GM04503 (cell line): ENCODE data around the gene PLEKHB1.

Source experiments
- DNase-seq: peaks from one replicate; pipeline ENCODE4 v3.0.0-alpha.2; 2012; ENCODE audit warnings: low read depth

Gene PLEKHB1

DNA sequence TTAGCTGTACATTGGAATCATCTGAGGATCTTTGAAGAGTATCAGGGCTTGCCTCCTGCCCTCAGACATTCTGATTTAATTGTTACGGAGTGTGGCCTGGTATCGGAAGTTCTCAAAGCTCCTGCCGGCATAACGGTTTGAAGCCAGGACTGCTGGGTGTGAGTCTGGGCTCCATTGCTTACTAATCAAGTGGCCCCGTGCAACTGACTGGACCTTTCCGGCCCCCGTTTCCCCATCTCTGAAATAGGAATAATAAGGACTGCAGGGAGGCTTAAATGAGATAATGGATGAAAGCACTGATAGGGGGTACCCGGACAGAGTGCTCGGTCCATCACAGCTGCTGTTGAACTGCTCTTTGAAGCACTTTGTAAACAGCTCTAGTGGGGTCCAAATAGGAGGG lies 1.7 kb downstream of the PLEKHB1 start:
- no peak for DNase-seq

DNA sequence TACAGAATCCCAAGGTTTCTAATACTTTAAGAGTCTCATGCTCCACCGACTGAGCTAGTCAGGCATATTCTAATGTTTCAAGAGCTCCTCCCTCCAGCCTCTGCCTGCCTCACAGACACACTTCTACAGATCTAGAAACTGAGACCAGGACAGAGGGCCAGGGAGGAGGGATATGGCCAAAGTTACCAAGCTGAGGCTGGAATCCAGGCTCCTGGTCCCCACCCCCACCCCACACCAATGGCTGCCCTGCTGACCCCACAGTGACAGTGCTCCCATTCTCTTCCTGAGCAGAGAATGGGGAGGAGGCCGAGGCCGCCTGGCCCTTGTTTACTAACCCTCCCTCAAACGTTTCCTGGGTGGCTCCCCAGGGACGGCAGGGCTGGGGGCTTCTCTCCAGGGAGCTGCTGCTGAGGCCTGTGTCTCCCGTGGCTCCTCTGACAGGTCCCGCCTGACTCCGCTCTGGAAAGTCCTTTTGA lies 2.2 kb downstream of the PLEKHB1 start:
- DNase-seq = no peak

DNA sequence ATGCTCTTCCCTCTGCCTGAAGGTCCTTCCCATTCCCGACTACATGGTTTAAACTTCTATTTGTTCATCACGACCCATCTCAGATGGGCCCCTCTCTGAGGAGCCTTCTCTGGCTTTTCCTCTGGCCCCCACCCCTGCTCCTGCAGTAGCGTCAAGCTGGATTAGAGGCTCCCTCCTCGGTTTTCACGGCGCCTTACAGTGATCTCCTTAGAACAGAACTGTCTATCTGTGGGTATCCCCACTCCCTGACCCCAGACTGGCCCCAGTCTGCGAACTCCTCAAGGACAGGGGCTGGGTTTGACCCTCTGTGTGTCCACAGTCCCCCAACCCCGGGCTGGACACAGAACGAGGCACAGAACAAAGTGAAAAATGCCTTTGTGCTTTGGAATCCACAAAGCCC lies 2.8 kb downstream of the PLEKHB1 start:
- DNase-seq = no peak

DNA sequence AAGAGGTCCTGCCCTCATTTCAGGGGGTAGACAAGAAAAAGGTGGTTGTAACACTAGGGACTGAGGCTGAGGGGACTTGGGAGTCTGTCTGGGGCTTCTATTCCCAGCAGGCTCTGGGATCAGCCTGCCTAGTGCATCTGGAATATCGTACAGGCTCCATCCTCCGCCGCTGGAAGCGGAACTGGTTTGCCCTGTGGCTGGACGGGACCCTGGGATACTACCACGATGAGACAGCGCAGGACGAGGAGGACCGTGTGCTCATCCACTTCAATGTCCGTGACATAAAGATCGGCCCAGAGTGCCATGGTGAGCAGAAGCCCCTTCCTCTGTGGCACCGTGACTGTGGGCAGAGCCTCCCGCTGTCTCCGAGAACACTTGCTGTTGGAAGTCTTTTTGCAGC lies 4.0 kb downstream of the PLEKHB1 start:
- DNase-seq = no peak

DNA sequence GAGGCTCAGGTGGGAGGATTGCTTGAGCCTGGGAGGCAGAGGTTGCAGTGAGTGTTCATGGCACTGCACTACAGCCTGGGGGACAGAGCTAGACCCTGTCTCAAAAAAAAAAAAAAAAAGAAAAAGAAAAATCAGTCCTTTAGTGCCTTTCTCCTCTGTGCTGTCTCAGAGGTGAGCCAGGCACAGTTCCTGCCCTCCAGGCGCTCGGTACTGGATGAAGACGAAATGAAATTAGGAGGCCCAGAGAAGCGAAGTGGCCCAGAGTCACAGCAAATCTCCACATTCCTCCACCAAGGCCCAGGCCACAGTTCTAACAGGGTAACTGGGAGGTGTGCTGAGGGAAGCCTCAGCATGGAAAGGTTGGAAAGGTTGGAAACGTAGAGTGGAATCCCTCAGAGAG lies 4.9 kb downstream of the PLEKHB1 start:
- no peak for DNase-seq

DNA sequence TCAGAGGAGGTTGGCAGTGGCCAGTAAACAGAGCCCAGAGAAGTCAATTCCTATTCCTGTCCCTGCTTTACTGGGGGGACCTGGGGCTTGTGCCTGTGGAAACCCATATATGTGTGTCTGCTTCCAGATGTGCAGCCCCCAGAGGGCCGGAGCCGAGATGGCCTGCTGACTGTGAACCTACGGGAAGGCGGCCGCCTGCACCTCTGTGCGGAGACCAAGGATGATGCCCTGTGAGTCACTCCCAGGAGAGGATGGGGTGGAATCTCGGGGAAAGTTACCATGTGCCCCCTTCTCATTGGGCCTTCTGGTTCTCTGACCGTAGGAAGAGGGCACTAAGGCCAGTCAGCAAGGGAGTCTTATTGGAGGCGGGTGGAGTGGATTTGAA lies 5.3 kb downstream of the PLEKHB1 start:
- no peak for DNase-seq

DNA sequence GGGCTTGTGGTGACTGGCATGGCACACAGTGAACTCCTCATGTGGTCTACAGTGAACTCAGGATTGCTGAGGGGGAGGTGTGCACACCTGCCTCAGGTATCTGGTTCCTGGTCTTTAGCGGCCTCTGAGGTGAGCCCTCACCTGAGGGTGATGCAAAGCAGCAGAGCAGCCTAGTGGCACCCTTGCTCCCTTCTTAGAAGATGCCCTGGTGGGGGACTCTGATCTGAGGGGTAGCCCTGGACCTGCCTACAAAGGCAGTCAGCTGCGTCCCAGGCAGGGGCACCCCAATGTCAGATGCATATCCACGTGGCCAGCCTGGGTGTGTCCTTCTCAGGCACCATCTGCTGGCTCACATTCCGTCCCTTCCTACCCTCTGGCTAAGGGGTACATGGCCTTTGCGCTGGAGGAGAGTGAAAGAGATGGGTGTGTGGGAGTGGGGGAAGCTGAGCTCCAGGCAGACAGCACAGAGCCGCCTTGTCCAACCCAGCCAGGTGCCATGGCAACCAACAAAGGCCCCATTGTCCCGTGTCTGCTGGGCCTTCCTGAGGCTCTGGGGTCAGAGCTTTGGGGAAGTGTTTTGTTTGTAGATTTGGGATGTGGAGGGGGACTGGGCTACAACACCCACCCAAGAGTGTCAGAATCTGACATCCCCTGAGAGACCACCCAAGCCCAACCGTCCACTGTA lies 5.8 kb downstream of the PLEKHB1 start:
- no peak for DNase-seq

DNA sequence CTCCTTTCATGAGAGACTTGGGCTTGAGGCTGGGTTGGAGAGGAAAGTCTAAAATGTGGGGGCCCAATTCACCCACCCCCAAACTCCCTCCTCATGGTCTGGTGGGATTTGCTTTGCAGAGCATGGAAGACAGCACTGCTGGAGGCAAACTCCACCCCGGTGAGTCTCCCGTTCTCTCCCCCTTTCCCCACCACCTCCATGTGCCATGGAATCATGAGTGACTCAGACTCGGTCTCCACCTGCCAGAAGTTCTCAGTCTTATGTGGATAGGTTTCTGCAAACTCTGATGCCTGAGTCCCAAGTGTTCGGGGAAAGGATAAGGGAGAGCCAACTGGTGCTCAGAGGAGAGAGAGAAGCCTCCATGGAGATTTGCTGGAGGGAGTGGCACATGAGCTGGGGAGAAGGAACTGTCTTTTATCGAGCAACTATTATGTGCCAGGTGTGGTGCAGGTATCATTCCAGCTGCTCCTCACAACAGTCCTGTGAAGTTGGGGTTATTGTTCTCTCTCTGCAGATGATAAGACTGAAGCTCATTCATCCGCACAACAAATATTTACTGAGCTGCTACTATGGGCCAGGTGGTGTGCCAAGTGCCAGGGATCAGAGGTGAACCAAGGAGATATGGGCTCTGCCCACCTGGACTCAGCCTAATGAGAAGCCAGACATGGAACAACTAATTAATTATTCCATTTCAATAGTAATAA lies 6.6 kb downstream of the PLEKHB1 start:
- no peak for DNase-seq

DNA sequence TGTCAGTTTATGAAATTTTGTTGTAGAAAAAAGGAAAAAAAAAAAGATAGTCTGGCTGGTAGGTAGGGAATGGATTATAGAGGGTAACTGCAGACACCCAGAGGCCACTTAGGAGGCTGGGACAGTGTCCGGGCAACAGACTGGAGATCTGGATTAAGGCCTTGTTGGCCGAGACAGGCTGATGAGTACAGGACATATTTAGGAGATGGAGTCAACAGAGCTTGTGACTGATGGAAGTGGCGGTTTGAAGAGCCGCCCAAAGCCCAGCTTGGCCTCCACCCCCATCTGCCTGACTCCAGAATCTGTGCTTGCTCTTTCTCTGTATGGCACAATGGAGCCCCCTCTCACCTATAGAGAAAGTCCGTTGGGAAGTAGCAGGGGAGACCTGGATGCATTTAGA lies 7.6 kb downstream of the PLEKHB1 start:
- DNase-seq = no peak

DNA sequence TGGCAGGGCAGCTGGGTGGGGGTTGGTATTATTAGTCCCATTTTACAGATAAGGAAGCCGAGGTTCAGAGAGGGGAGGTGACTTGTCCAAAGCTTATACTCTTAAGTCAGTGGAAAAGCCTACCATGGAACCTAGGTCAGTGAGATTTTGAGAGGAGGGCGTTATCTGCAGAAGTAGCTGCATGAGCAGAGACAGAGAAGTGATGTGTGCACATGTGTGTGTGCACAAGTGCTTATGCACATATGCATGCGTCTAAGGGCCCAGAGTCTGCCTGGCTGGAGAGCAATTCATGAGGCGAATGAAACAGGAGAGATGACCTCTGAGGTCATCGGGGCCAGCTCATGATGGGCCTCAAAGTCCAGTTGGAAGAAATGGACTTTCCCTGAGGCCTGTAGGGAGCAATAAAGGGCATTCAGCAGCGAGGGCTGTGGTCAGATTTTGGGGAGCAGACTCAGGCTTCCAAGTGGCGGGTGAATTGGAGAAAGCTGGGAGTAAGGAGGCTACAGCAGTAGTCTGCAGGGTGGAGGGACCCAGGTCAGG lies 8.2 kb downstream of the PLEKHB1 start:
- no peak for DNase-seq

DNA sequence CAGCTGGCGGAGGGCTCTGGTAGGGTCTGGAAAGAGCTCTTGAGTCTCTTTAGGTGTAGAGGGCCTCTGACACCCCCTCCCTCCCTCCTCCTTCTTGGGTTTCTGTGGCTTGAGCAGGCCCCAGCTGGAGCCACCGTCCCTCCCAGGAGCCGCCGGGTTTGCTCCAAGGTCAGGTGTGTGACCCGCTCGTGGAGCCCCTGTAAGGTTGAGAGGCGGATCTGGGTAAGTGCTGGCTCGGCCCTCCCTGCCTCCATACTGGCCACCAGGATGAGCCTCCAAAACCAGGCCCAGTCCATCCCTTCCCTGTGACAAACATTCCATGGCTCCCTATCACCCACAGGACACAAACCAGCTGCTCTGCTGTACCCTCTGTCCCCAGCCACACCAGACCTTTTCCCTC lies 9.3 kb downstream of the PLEKHB1 start:
- no peak for DNase-seq

DNA sequence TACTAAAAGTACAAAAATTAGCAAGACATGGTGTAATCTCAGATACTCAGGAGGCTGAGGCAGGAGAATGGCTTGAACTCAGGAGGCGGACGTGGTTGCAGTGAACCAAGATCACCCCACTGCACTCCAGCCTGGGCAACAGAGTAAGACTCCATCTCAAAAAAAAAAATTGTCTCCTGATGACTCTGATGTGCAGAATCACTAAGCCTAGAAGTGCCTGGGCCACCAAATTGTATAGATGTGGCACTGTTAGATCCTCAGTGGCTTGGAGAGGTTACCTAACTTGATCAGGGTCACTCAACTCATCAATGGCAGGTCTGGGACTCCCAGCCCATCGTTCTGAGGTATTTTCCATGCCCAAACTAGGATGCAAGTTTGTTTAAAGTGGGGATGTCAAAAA lies 10.6 kb downstream of the PLEKHB1 start:
- no peak for DNase-seq

DNA sequence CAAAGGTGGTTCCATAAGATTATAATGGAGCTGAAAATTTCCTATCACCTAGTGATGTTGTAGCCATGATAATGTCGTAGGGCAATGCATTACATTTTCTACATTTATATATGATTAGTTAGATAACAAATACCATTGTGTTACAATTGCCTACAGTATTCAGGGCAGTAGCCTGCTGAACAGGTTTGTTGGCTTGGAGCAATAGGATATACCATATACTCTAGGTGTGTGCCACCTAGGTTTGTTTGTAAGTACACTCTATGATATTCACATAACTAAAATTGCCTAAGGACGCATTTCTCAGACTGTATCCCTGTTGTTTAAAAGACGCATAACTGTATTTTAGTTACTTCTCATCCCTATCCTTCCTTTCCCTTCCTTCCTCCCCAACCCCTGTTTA lies 13.6 kb downstream of the PLEKHB1 start:
- no peak for DNase-seq

DNA sequence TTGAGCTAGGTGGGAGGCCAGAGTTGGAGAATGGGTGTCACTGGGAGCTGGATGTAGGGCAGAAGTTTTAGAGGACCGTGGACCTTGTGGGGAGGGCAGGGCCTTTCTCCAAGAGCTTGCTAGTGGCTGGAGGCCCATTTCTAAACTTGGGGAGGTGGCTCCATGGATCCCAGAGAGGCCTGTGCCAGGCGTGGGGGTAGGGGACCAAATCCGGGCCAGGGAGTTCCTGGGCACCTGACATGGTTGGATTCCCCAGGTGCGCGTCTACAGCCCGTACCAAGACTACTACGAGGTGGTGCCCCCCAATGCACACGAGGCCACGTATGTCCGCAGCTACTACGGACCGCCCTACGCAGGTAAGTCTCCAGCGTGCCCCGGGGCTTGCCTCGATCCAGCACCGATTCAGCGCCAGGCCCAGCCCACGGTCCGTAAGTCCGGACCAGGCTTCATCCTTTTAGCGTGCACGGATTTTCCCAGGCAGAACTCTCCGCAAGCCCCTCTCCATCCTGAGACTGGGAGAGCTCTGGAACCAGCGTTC lies 14.2 kb downstream of the PLEKHB1 start:
- DNase-seq = no peak

DNA sequence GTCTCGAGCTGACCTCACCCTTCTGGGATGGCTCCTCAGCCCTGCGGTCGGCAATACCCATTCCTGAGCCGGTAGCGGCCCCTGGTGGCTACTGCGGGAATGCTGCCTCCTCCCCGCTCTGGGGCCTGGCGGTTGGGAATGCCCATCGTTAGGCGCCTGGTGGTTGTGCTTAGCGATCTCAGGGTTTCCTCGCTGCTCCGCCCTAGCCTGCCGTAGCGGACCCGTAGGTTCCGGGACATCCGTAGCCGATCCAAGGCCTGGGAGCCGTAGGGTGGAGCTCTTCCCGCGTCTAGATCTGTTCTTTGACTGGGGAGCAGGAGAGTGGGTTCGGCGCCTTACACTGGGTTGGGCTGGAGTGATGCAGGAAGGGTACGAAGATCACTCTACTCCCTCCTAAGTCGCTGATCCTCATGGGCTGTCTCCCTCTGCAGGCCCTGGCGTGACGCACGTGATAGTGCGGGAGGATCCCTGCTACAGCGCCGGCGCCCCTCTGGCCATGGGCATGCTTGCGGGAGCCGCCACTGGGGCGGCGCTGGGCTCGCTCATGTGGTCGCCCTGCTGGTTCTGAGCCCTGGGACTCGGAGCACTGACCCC lies 14.8 kb downstream of the PLEKHB1 start:
- peak; percentile 39 for DNase-seq

DNA sequence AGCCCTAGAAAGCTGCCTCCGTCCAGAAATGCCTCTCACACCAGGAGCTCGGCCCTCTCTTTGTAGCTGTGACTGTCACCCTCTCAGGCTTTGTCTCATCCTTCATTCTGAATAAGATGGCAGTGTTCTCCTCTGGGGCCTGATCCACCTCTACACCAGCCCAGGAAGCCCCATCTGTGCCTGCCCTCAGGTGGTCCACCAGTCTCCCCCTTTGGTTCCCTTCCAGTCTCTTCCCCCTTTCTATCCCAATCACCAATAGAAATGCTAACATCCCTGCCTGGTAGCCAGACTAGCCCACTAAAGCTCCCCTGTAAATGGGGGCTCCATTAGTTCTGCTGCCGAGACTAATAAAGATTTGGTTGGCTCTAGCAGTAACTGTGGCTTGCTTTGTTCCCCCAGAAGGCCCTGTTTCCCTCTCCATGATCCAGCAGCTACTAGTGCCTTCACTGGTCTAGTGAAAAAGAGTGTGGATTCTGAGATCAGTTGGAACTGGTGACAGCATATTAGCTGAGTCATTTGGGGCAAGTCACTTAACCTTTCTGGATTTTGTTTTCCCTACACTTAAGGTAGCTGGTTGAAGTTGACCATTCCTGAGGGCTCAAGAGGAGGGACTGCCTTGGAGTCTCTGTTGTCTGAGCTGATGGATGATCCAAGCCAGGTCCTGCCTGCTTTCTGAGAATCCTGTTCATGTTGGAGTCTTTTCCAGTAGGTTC lies 16.2 kb downstream of the PLEKHB1 start:
- DNase-seq = no peak

DNA sequence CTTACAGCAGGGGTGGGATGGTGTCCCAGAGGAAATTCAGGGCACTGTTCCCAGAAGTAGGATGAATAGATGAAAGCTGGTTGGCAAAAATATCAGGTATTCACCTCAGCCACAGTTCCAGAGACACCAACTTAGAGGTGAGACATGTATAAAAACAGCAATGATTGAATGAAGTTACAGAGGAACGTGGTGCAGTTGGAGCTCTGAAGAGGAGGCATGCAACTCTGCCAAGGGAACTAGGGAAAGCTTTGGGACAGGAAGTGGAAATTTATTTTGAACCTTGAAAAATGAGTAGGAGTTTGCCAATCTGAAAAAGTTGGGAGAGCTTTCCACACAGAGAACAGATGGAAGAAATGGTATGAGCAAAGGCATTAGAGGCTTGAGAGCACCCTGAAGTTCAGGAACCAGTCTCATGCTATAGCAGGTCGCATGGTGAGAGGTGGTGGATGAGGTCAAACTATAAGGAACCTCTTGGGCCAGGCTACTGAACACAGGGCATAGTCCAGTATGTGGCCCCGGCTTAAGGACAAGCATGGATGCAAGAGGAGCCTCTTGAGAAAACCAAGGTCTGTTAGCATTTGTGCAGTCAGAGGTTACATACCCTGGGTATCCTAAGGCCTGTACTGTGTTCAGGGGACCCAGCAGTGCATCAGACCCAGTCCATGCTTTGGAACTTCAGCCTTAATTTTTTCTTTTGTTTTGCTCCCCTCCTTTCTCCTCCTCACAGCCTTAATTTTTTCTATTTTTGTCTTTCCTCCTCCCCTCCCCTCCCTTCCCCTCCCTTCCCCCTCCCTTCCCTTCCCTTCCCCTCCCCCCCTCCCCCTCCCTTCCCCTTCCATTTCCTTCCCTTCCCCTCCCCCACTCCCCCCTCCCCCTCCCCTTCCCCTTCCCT lies 17.5 kb downstream of the PLEKHB1 start:
- no peak for DNase-seq

DNA sequence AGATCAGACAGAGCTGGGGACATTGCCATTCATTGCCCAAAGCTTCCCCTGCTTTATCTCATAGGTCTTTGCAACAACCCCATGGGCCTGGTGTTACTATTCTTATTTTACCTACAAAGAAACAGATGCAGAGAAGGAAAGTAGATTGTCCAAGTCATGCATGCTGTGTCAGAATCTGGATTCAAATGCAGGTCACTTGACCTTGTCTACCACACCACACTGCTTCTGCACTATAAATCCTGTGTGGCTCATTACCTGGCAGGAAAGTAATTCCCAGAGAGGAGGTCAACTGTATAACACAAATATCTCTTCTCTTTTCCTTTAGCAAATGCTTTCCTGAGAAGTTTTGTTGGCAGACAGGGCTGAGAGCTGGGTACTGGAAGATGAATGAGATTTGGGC lies 18.5 kb downstream of the PLEKHB1 start:
- no peak for DNase-seq

DNA sequence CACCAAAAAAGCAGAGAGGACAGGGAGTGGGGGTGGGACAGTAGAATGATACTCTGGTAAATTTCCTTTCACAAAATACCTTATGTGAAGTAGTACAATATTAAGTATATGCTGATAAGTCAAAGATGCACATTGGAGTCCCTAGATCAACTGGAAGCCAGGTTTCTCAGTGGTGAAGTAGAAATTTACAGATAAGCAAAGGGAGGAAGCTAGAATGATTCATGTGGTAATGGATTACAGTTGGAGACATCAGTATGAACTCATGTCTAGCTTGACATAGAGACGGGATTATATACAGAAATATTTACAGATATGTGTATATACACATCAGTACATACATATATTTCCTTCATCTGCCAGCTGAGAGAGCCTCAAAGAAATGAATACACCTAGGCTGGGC lies 21.5 kb downstream of the PLEKHB1 start:
- DNase-seq = no peak

DNA sequence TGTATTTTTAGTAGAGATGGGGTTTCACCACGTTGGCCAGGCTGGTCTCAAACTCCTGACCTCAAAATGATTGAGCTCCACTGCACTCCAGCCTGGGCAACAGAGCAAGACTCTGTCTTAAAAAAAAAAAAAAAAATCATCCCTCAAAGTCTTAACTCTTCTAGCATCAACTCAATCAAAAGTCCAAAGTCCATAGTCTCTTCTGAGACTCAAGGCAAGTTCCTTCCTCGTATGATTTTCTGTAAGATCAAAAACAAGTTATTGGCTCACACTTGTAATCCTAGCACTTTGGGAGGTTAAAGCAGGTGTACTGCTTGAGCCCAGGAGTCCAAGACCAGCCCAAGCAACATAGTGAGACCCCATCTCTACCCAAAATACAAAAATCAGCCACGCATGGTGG lies 24.4 kb downstream of the PLEKHB1 start:
- DNase-seq = no peak

DNA sequence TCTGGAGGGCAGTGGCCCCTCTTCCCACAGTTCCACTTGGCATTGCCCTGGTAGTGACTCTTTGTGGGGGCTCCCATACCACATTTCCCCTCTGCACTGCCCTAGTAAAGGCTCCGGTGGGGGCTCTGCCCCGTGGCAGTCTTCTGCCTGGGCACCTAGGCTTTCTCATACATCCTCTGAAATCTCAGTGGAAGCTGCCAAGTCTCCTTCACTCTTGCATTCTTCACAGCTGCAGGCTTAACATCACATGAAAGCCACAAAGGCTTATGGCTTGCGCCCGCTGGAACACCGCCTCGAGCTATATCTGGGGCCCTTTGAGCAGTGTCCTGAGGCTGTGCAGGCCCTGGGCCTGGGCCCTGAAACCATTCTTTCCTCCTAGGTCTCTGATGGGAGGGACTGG lies 25.3 kb downstream of the PLEKHB1 start:
- no peak for DNase-seq
